ENCODE data around the gene ZNF665.
A peak's percentile ranks its signal among the peaks of the same experiment; 100 is the strongest.
"Not testable (repeated sequence)": the region's sequence is repeated elsewhere in the genome, so short reads cannot be mapped to it uniquely, and the experiment has no call there.

Gene ZNF665

DNA sequence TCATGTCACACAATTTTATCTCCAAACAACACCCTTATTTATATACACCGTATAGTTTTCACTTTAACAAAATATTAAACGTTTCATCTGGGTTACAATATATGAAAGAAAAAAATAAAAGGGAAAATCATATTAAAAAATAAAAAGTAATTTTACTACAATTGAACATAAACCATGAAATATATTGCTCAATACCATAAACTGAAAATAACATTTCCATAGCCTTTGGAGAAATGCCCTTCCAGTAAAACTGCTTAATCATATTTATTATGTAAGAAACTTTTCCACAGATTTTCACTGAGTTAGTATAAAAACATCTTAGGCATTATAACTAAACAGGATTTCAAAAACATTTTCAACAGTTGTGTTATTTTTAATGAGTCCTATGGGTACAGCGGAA, 32.8 kb downstream of the ZNF665 start:
- H3K27ac ChIP-seq: no peak overlapping the region
- no peak for DNase-seq (ENCODE audit: low read depth, low spot score)

DNA sequence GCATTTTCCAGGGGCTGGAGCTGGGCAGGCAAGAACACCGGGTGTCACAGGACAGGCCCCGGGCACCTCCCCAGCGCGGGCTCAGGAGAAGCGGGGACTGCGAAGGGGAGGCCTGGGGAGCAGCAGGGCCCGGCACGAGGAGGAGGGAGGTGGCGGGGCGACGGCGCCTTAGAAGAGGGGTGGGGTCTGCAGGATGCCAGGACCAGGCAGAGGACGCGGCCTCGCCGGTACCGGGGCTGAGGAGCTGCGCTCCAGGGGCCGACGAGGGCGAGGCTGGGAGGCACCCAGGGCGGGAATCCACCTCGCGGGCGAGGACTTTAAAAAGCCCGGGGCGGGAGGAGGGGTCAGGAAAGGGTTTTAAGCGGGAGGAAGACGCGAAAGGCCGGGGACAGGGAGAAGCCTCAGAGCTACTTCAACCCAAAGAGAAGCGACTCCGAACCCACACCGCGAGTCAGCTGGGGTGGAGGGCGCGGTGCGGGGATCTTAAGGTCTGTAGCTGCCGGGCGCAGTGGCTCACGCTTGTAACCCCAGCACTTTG, 35.0 kb downstream of the ZNF665 start:
- peak overlapping the region; percentile 13 for H3K27ac ChIP-seq
- no peak for DNase-seq (ENCODE audit: low read depth, low spot score)

DNA sequence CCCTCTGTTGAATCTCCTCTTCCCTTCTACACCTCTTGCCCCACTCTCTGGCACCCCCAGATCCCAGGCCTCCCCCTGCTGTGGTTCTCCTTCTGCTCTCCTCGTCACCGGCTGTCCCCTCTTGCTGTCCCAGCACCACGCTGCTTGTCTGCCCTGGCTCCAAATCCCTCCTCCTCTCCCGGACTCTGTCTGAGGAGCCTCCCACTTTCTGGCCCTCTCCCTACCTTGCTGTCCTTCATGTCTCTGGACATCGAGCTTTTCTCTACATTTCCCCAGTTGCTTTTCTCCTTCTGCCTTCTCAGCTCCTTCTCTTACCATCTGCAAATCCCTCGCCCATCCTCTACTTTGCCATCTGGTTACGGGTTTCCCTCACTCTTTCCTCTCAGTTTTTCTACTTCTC, 35.5 kb downstream of the ZNF665 start:
- no peak for DNase-seq (ENCODE audit: low read depth, low spot score)
- H3K27ac ChIP-seq: no peak overlapping the region

DNA sequence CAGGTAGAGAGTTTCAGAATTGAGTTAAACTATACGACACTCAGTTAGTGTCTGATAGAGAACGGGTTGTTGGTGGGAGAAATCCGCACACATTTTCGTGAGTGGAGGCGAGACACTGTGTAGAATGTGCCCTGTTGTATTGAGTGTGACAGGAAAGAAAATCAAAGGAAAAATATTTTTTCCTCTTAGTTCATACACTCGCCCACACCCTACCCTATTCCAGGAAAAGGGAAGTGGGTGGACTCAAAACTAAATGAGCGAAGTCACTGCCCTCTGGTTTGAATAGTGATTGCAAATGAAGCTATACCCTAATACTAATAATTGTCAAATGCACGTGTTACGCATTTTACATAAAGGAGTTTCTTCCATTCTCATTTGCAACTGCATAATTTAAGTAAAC, 36.3 kb downstream of the ZNF665 start:
- DNase-seq (ENCODE audit: low read depth, low spot score): no peak
- no peak overlapping the region for H3K27ac ChIP-seq

DNA sequence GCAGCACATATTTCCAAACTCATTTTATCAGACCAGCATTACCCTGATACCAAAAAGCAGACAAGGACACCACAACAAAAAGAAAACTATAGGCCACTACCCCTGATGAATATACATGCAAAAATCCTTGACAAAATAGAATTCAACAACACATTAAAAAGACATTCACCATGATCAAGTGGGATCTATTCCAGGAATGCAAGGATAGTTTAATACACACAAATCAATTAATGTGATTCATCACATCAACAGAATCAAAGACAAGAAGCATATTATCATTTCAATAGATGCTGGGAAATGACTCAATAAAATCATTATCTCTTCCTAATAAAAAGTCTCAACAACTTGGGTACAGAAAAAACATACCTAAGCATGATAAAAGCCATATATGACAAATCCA, 45.5 kb downstream of the ZNF665 start:
- no peak overlapping the region for H3K27ac ChIP-seq
- DNase-seq (ENCODE audit: low read depth, low spot score): no peak

DNA sequence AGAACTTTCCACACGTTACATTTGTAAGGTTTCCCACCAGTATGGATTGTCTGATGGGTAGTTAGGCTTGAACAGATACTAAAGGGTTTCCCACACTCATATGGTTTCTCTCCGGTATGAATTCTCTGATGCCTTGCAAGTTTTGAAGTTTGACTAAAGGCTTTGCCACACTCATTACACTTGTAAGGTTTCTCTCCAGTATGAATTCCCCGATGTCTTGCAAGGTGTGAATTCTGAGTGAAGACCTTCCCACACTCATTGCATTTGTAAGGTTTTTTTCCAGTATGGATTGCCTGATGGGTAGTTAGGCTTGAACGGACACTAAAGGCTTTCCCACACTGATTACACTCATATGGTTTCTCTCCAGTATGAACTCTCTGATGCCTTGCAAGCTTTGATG, 52.8 kb downstream of the ZNF665 start:
- no peak overlapping the region for H3K27ac ChIP-seq
- no peak for DNase-seq (ENCODE audit: low read depth, low spot score)

DNA sequence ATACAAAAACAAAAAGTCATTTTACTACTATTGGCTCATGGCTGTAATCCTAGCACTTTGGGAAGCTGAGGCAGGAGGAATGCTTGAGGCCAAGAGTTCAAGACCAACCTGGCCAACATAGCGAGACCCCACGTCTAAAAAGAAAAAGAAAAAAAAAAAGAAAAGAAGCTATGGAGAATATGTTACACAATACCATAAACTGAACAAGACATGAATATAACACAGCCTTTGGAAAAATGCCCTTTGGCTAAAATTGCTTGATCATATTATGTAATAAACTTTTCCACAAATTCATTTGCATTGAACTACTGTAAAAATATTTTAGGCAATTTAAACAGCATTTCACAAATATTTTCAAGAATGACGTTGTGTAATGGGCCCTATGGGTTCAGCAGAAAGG, 56.7 kb downstream of the ZNF665 start:
- no peak for DNase-seq (ENCODE audit: low read depth, low spot score)
- H3K27ac ChIP-seq: no peak overlapping the region

DNA sequence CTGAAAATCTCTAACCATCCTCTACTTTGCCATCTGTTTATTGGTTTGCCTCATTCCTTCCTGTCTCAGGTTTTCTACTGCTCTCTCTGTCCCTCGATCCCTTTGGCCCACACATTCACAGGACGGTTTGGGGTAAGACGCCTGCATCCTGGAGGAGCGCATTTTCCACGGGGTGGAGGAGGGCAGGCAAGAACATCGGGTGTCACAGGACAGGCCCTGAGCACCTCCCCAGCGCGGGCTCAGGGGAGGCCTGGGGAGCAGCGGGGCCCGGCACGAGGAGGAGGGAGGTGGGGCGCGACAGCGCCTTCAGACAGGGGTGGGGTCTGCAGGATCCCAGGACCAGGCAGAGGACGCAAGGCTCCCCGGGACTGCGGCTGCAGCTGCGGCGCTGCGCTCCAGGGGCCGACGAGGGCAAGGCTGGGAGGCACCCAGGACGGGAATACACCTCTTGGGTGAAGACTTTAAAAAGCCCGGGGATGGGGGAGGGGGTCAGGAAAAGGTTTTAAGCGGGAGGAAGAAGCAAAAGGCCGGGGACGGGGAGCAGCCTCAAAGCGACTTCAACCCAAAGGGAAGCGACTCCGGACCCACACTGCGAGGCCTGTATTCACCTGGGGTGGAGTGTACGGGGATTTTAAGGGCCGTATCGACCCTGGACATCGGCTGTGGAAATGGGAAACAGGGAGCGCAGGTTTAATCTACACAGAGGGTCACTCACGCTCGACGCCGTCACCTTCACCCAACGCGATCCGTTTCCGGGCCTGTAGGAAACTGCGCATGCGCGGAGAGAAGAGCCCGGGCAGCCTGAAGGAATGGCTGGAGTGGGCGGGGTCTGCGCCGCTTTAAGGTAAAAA, 60.8 kb downstream of the ZNF665 start, which contains the start of gene ZNF415:
ZNF415 (minus strand) TSS at position 770 of the 851 bp plus-strand sequence. CDS start 10,234 bp downstream, outside the sequence.
- DNase-seq (ENCODE audit: low read depth, low spot score): no peak
- H3K27ac ChIP-seq: peak within 1 kb of the TSS; percentile 25

DNA sequence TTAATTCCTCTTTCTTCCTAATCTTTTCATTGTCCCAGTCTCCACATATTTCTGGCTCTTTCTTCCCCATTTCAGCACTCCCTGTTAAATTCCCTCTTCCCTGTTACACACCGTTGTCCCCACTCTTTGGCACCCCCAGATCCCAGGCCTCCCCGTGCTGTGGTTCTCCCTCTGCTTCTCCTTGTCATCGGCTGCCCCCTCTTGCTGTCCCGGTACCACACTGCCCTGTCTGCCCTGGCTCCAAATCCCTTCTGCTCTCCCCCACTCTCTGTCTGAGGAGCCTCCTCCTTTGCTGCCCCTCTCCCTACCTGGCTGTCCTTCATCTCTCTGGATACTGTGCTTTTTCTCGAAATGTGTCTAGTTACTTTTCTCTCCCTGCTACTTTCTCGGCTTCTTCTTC, 61.4 kb downstream of the ZNF665 start:
- no peak overlapping the region for H3K27ac ChIP-seq
- DNase-seq (ENCODE audit: low read depth, low spot score): no peak

DNA sequence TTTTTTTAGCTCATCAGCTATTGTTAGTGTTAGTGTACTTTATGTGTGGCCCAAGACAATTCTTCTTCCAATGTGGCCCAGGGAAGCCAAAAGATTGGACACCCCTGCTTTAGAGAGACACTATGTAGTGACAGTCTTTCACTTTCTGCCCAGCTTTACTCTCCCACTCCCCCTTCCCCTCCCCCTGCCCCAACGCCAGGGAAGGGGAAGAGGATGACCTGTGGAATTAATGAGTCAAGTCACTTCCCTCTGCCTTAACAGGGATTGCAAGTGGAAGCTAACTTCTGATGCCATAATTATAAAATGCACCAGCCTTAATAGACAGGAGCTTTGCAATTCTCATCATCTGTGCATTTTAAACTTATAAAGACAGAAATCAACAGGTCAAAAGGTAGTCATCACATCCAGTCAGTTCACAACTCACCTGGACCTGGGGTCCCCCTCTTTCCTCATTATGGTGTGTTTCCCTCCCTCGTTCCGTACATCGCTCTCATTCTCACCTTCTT, 62.0 kb downstream of the ZNF665 start:
- no peak overlapping the region for H3K27ac ChIP-seq
- no peak for DNase-seq (ENCODE audit: low read depth, low spot score)

DNA sequence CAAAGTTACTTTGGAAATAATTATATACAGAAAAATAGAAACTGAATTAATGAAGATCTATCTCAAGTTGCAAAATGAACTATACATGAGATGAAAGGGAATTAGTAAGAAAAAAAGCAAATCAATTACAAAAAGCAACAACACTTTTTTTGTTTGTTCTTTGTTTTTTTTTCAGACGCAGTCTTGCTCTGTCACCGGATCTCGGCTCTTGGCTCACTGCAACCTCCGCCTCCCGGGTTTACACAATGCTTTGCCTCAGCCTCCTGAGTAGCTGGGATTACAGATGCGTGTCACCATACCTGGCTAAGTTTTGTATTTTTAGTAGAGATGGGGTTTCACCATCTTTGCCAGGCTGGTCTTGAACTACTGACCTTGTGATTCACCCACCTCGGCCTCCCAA, 62.7 kb downstream of the ZNF665 start:
- no peak for DNase-seq (ENCODE audit: low read depth, low spot score)
- no peak overlapping the region for H3K27ac ChIP-seq

DNA sequence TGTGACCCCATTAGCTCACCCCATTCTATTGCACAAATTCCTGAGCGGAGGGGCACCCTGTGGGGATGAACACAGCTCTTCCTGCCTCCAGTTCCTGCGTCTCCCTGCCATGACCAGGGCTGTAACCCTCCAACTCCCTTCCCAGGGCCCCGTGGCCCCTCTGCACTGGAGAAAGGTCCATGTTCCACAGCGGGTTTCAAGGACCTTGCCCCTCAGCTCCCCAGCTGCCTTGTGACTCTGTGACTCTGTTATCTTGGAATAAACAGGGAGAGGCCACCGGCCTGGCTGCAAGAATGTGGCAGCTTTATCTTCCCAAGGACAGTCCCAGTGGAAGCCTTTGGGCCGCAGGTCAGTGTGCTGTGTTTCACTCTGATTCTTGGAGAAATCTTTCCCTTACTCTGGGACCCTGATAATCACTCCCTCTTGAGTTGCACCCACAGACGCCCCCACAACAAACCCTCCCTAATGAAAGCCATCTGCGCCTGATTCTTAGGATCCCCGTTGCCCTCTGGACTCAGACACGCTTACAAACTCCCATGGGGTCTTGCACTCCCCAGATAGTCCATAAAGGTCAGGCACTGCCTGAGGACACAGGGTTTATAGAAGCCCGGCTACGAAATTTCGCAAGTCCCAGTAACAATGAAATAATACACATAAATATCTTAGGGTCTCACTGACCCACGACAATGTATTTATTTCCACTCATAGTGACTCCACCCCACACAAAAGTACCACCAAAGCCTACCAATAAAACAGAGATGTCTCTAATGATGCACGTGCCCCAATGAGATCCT, 66.2 kb downstream of the ZNF665 start:
- not testable (repeated sequence) for DNase-seq (ENCODE audit: low read depth, low spot score); H3K27ac ChIP-seq

DNA sequence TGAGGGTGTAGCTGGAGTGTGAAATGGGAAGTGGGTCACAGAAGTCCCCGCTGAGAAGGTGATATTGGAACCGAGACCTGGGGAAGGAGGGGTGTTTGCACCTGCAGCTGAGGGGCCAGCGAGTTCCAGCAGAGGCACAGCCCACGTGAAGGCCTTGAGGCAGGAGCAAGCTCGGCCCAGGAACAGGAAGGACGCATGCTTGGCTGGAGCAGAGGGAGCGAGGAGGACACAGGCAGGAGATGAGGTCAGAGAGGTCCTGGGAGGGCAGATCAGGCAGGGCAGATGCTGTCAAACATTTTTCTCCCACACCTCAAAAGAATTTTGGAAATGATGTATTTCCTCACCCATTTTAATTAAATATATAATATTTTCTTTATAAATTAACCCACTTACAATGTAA, 69.8 kb downstream of the ZNF665 start:
- DNase-seq (ENCODE audit: low read depth, low spot score): no peak
- no peak overlapping the region for H3K27ac ChIP-seq

Data from epithelial cell of prostate (primary cell).